WERI-Rb-1 (cell line): ENCODE measurements around the gene PRRT4.

ENCODE experiments used
- DNase-seq: peaks from one replicate; pipeline ENCODE4 v3.0.0-alpha.2; 2020
- H3K27ac ChIP-seq: fragments of 250-450 bp; sonication (Bioruptor Pico); 2 replicates; pipeline ENCODE4 v1.5.1; 2020; ENCODE audit warnings: mild to moderate bottlenecking, moderate library complexity
- H3K27me3 ChIP-seq: fragments of 250-450 bp; sonication (Bioruptor Pico); 2 replicates; pipeline ENCODE4 v1.5.1; 2021; ENCODE audit warnings: mild to moderate bottlenecking, low read depth, moderate library complexity; ENCODE audit not compliant: insufficient read depth, severe bottlenecking
- H3K36me3 ChIP-seq: fragments of 250-450 bp; sonication (Bioruptor Pico); 2 replicates; pipeline ENCODE4 v1.5.1; 2020; ENCODE audit warnings: mild to moderate bottlenecking, moderate library complexity
- H3K4me3 ChIP-seq: 2 replicates; pipeline ENCODE4 v1.5.1; 2011; ENCODE audit warnings: low read depth, mild to moderate bottlenecking, control low read depth, low read length
- H3K9me3 ChIP-seq: fragments of 250-450 bp; sonication (Bioruptor Pico); 2 replicates; pipeline ENCODE4 v1.5.1; 2021; ENCODE audit warnings: mild to moderate bottlenecking, moderate library complexity; ENCODE audit not compliant: severe bottlenecking
- TF ChIP-seq, protein P1 (sequence below): IDR thresholded peaks from 2 replicates; pipeline ENCODE4 v1.5.1; 2011; ENCODE audit warnings: low read depth, mild to moderate bottlenecking, control low read depth, inconsistent platforms, low read length

The PRRT4 gene

DNA sequence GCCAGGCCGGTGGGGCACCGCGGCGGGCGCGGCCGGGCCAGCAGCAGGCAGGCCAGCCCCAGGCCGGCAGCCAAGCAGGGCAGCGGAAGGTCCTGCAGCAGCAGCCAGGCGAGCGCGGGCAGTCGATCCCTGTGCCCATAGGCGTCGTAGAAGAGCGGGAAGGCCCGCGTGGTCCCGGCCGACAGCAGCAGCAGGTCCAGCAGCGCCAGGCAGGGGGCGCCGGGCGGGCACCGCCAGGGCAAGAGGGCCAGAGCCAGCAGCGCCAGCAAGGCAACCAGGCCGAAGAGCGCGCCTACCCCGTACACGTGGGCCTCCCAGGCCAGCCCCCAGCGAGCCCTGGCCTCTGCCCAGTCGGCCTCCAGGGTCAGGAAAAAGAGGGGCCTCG lies 9.3 kb downstream of the PRRT4 start:
- TF ChIP-seq, protein P1, sequence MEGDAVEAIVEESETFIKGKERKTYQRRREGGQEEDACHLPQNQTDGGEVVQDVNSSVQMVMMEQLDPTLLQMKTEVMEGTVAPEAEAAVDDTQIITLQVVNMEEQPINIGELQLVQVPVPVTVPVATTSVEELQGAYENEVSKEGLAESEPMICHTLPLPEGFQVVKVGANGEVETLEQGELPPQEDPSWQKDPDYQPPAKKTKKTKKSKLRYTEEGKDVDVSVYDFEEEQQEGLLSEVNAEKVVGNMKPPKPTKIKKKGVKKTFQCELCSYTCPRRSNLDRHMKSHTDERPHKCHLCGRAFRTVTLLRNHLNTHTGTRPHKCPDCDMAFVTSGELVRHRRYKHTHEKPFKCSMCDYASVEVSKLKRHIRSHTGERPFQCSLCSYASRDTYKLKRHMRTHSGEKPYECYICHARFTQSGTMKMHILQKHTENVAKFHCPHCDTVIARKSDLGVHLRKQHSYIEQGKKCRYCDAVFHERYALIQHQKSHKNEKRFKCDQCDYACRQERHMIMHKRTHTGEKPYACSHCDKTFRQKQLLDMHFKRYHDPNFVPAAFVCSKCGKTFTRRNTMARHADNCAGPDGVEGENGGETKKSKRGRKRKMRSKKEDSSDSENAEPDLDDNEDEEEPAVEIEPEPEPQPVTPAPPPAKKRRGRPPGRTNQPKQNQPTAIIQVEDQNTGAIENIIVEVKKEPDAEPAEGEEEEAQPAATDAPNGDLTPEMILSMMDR: 0 out of 2 replicates have a peak, but pooled peaks have one; percentile 4
- no peaks in the 10 kb centered on the region for H3K27me3 ChIP-seq
- no peak for DNase-seq
- no peaks in the 10 kb centered on the region for H3K9me3 ChIP-seq
- no peaks in the 10 kb centered on the region for H3K36me3 ChIP-seq
- no peak overlapping the region for H3K27ac ChIP-seq
- no peak overlapping the region for H3K4me3 ChIP-seq

- Histone ChIP-seq H3K4me3 (no peak overlapping the region), H3K9me3 (no peaks in the 10 kb centered on the region), H3K27me3 (no peaks in the 10 kb centered on the region), H3K27ac (no peak overlapping the region), H3K36me3 (no peaks in the 10 kb centered on the region)
- TF ChIP-seq, protein P1: no peak
- no peak for DNase-seq
Observed at GRCh38 chr7:128351296-128352152, 10.0 kb downstream of the PRRT4 start.

- Histone ChIP-seq H3K27ac (no peak overlapping the region), H3K9me3 (no peaks in the 10 kb centered on the region), H3K36me3 (no peaks in the 10 kb centered on the region), H3K27me3 (no peaks in the 10 kb centered on the region), H3K4me3 (no peak overlapping the region)
- TF ChIP-seq, protein P1: no peak
- no peak for DNase-seq
Observed at GRCh38 chr7:128350708-128351295, 10.7 kb downstream of the PRRT4 start.

DNA sequence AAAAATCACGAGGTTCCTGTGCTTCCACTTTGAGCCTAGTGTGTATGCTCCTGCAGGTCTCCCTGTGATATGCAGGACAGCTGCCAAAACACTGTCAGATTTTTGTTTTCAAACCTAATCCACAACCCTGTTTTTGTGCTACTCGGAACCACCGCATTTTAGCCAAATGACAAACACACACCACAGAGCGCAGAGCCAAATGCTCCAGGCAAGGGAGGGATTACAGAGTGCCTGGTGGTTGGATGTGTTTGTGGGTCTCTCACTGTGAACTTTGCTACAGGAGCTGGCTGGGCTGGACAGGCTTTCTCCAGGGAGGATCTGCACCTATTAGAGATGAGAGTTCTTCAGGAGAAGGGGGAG lies 12.0 kb downstream of the PRRT4 start:
- Histone ChIP-seq H3K36me3 (no peaks in the 10 kb centered on the region), H3K27me3 (no peaks in the 10 kb centered on the region), H3K9me3 (no peaks in the 10 kb centered on the region), H3K27ac (no peak overlapping the region), H3K4me3 (no peak overlapping the region)
- no peak for DNase-seq
- TF ChIP-seq, protein P1: no peak

DNA sequence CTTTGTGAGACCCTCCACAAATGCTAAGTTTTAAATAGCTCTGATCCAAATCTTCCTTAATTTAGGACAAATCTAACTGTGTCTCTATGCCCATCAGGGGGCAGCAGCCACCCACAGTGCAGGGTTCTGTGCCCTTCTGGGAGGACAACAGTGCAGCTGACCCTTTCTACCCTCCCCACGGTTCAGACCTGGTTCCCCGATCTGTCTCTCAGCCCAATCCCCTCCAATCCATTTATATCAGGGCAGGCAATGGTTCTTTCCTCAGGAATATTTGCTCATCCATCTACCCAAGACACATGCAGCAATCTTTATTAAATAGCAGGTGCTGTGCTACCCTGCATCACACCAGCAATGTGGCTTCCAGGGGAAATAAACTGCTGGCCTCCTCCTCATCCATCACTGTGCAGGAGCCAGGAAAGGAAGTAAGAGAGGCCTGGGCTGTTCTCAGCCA lies 13.8 kb downstream of the PRRT4 start:
- TF ChIP-seq, protein P1: peak; percentile 79
- DNase-seq: peak; percentile 74

More for the DNA sequence above, 13.8 kb downstream of the PRRT4 start:
- no peaks in the 10 kb centered on the region for H3K9me3 ChIP-seq
- H3K27me3 ChIP-seq: no peaks in the 10 kb centered on the region
- no peak overlapping the region for H3K27ac ChIP-seq
- no peaks in the 10 kb centered on the region for H3K36me3 ChIP-seq
- no peak overlapping the region for H3K4me3 ChIP-seq
